Measurements from ENCODE around the gene PLEKHJ1.
A peak's percentile ranks its signal among the peaks of the same experiment; 100 is the strongest.

PLEKHJ1 gene

GRCh38 chr19:2269244-2270156 is 33.4 kb upstream of the PLEKHJ1 start:
- DNase-seq: peak; percentile 99

- no peak for DNase-seq
These were observed 32.7 kb upstream of the PLEKHJ1 start for GRCh38 chr19:2268861-2269243.

- no peak for DNase-seq
These were observed 32.3 kb upstream of the PLEKHJ1 start for GRCh38 chr19:2268480-2268830.

- peak; percentile 46 for DNase-seq
These were observed 30.3 kb upstream of the PLEKHJ1 start for GRCh38 chr19:2266183-2266993.

- peak; percentile 61 for DNase-seq
These were observed 25.5 kb upstream of the PLEKHJ1 start for GRCh38 chr19:2261438-2262172.

- no peak for DNase-seq
These were observed 24.2 kb upstream of the PLEKHJ1 start for GRCh38 chr19:2260341-2260805.

GRCh38 chr19:2259336-2259735 is 23.2 kb upstream of the PLEKHJ1 start:
- no peak for DNase-seq

GRCh38 chr19:2255982-2256685 is 20.0 kb upstream of the PLEKHJ1 start, which contains the start of gene JSRP1:
Gene JSRP1, minus strand, starts transcription at chr19:2256417. Its CDS starts 1,103 bp downstream, at chr19:2255314.
- no peak for DNase-seq

GRCh38 chr19:2255112-2255845 is 19.1 kb upstream of the PLEKHJ1 start:
- no peak for DNase-seq

GRCh38 chr19:2254064-2254872 is 18.1 kb upstream of the PLEKHJ1 start:
- DNase-seq: no peak

- DNase-seq: peak; percentile 65
These were observed 17.3 kb upstream of the PLEKHJ1 start for GRCh38 chr19:2253106-2254063.

GRCh38 chr19:2252797-2253105 is 16.6 kb upstream of the PLEKHJ1 start:
- DNase-seq: no peak

GRCh38 chr19:2252055-2252796 is 16.1 kb upstream of the PLEKHJ1 start:
- no peak for DNase-seq

GRCh38 chr19:2251106-2252054 is 15.3 kb upstream of the PLEKHJ1 start:
- DNase-seq: peak; percentile 51

- DNase-seq: no peak
These were observed 14.6 kb upstream of the PLEKHJ1 start for GRCh38 chr19:2250766-2251105.

- DNase-seq: no peak
These were observed 14.0 kb upstream of the PLEKHJ1 start for GRCh38 chr19:2249880-2250765.

All from activated naive CD4-positive, alpha-beta T cell treated with anti-CD3 and anti-CD28 coated beads, Interleukin-2, amount 50 U/mL, for 16 hours (primary cell).